A549 (cell line): ENCODE measurements around the gene MRPS30. TPM values are rescaled to one million over a fixed set of nuclear protein-coding genes. Genes with fewer than 3 reads are reported as not detected.

Source experiments
- ATAC-seq, 2 experiments: fragments of 200-7000 bp in 1 of 2; fragments of >200 bp in 1 of 2; cut with Nextera tagmentation in 1 of 2; cut with Tn5 transposase in 1 of 2; 3 replicates each; pipeline versions ENCODE4 v1.8.0 to v1.9.1; 2018 to 2020; ENCODE audit warnings: mild to moderate bottlenecking in 1 of 2, moderate library complexity in 1 of 2
- CTCF ChIA-PET: fragments of 300-600 bp; sonication (Branson Sonifier 250); formaldehyde crosslinking; extraction: SDS; loops from one replicate; lab custom pipeline; 2021; ENCODE audit warnings: antibody characterized with exemption, inconsistent platforms; lab: Yijun Ruan, JAX
- POLR2A ChIA-PET: fragments of 350-600 bp; formaldehyde crosslinking; extraction: SDS; loops from one replicate; lab custom pipeline; 2021; ENCODE audit warnings: antibody characterized with exemption, inconsistent platforms; lab: Yijun Ruan, JAX
- DNase-seq, 2 experiments: peaks; one replicate each; pipeline versions ENCODE4 v3.0.0 to v3.0.0-alpha.2; 2011 to 2016; ENCODE audit warnings: low read depth in 1 of 2, low spot score in 1 of 2
- FAIRE-seq: peaks from 2 replicates; lab custom pipeline; 2011; peaks lifted over from hg19 to GRCh38; lab: Jason Lieb, UNC
- H3K27ac ChIP-seq, 2 experiments: fragments of >200 bp; sonication (Bioruptor Twin); formaldehyde crosslinking; 3 replicates each; pipeline ENCODE4 v1.5.1; 2016 to 2017
- H3K4me1 ChIP-seq: fragments of >200 bp; sonication (Bioruptor Twin); formaldehyde crosslinking; 3 replicates; pipeline ENCODE4 v1.6.1; 2016
- H3K4me2 ChIP-seq: fragments of >200 bp; sonication (Bioruptor Twin); formaldehyde crosslinking; 3 replicates; pipeline ENCODE4 v1.6.1; 2016
- H3K4me3 ChIP-seq: fragments of >200 bp; sonication (Bioruptor Twin); formaldehyde crosslinking; 3 replicates; pipeline ENCODE4 v1.5.1; 2016
- H3K9me3 ChIP-seq: fragments of >200 bp; sonication (Bioruptor Twin); formaldehyde crosslinking; 3 replicates; pipeline ENCODE4 v1.6.1; 2016
- BHLHE40 ChIP-seq: IDR thresholded peaks from 2 replicates; pipeline ENCODE4 v1.6.1; 2012; ENCODE audit warnings: low read depth, low read length, inconsistent platforms
- CHD2 ChIP-seq: fragments of 150-350 bp; IDR thresholded peaks from 2 replicates; pipeline ENCODE4 v1.6.1; 2014; ENCODE audit warnings: low read length; ENCODE audit not compliant: partially characterized antibody
- ESRRA ChIP-seq: fragments of 150-350 bp; IDR thresholded peaks from 2 replicates; pipeline ENCODE4 v1.6.1; 2014; ENCODE audit warnings: mild to moderate bottlenecking, low read length, borderline replicate concordance
- FOSB ChIP-seq: fragments of 250-450 bp; sonication (Bioruptor Pico); IDR thresholded peaks from 2 replicates; pipeline ENCODE4 v1.5.0; 2020; ENCODE audit warnings: mild to moderate bottlenecking, moderate library complexity
- FOXS1 ChIP-seq: fragments of 250-450 bp; sonication (Bioruptor Pico); IDR thresholded peaks from 2 replicates; pipeline ENCODE4 v1.5.0; 2020; ENCODE audit warnings: mild to moderate bottlenecking, moderate library complexity
- GATA3 ChIP-seq: IDR thresholded peaks from 2 replicates; pipeline ENCODE4 v1.6.1; 2012; ENCODE audit warnings: borderline replicate concordance
- HMGXB4 ChIP-seq: fragments of 250-450 bp; sonication (Bioruptor Pico); IDR thresholded peaks from 2 replicates; pipeline ENCODE4 v1.5.0; 2021; ENCODE audit warnings: mild to moderate bottlenecking, moderate library complexity, borderline replicate concordance
- HOXA7 ChIP-seq: fragments of 250-450 bp; sonication (Bioruptor Pico); IDR thresholded peaks from 2 replicates; pipeline ENCODE4 v1.5.0; 2020; ENCODE audit warnings: mild to moderate bottlenecking, moderate library complexity
- HOXB5 ChIP-seq: fragments of 250-450 bp; sonication (Bioruptor Pico); IDR thresholded peaks from 2 replicates; pipeline ENCODE4 v1.5.0; 2020; ENCODE audit warnings: mild to moderate bottlenecking, moderate library complexity
- MAZ ChIP-seq: fragments of 150-350 bp; IDR thresholded peaks from 2 replicates; pipeline ENCODE4 v1.6.1; 2014; ENCODE audit warnings: antibody characterized with exemption, low read depth, low read length, borderline replicate concordance
- NFE2L2 ChIP-seq: fragments of 150-350 bp; conservative IDR thresholded peaks from 2 replicates; pipeline ENCODE4 v1.6.1; 2014; ENCODE audit warnings: low read length
- NPAS2 ChIP-seq: fragments of 250-450 bp; sonication (Bioruptor Pico); IDR thresholded peaks from 2 replicates; pipeline ENCODE4 v1.8.0; 2022; ENCODE audit warnings: mild to moderate bottlenecking, moderate library complexity, borderline replicate concordance
- PHF8 ChIP-seq: fragments of 200-600 bp; sonication (generic); IDR thresholded peaks from 2 replicates; pipeline ENCODE4 v1.6.1; 2016; ENCODE audit warnings: low read depth, mild to moderate bottlenecking, antibody characterized with exemption, moderate library complexity, borderline replicate concordance
- POLR2A ChIP-seq: IDR thresholded peaks from 2 replicates; pipeline ENCODE4 v1.6.1; 2012; ENCODE audit warnings: mild to moderate bottlenecking, low read length
- RCOR1 ChIP-seq: fragments of 150-350 bp; IDR thresholded peaks from 2 replicates; pipeline ENCODE4 v1.6.1; 2014; ENCODE audit warnings: antibody characterized with exemption, low read length, low read depth
- RFX5 ChIP-seq: fragments of 450-650 bp; IDR thresholded peaks from 2 replicates; pipeline ENCODE4 v1.7.1; 2014; ENCODE audit warnings: antibody characterized with exemption, mild to moderate bottlenecking, moderate library complexity
- SREBF2 ChIP-seq: fragments of 450-650 bp; IDR thresholded peaks from 2 replicates; pipeline ENCODE4 v1.6.1; 2014; ENCODE audit warnings: mild to moderate bottlenecking, moderate library complexity
- TP53 ChIP-seq: fragments of 250-450 bp; sonication (Bioruptor Pico); IDR thresholded peaks from 2 replicates; pipeline ENCODE4 v1.5.0; 2021; ENCODE audit warnings: mild to moderate bottlenecking, moderate library complexity
- ZC3H11A ChIP-seq: fragments of 450-650 bp; IDR thresholded peaks from 2 replicates; pipeline ENCODE4 v1.6.1; 2014; ENCODE audit warnings: antibody characterized with exemption, mild to moderate bottlenecking
- ZFP36 ChIP-seq: fragments of 450-650 bp; IDR thresholded peaks from 2 replicates; pipeline ENCODE4 v1.6.1; 2014; ENCODE audit warnings: borderline replicate concordance; ENCODE audit not compliant: partially characterized antibody
- ZNF302 ChIP-seq: fragments of 250-450 bp; sonication (Bioruptor Pico); IDR thresholded peaks from 2 replicates; pipeline ENCODE4 v1.9.0; 2021; ENCODE audit warnings: inconsistent platforms, mild to moderate bottlenecking, moderate library complexity
- ZSCAN20 ChIP-seq: fragments of 250-450 bp; sonication (Bioruptor Pico); IDR thresholded peaks from 2 replicates; pipeline ENCODE4 v1.8.0; 2022; ENCODE audit warnings: mild to moderate bottlenecking, moderate library complexity
- WGBS: methylation state at CpG from one replicate; pipeline ENCODE4 v1.1.6; 2017; ENCODE audit errors: missing lambda C conversion rate; 5-methylcytosine and 5-hydroxymethylcytosine counted together
- polyA plus RNA-seq, 4 experiments: library from polyadenylated mRNA; depleted of rRNA in 3 of 4; stranded (reverse); fragments of >200 nt; fragmentation: RNase III in 1 of 4; extraction: RNeasy Plus Mini Kit Qiagen cat#74134 plus additional on column Dnase treatment in 1 of 4; gene quantifications; 2 replicates in 3 of 4; 3 replicates in 1 of 4; pipeline ENCODE4 v1.2.3, GENCODE V29; 2011 to 2017
- TF ChIP-seq, protein P1 (sequence below): IDR thresholded peaks from 2 replicates; pipeline ENCODE4 v1.6.1; 2012

MRPS30 gene
- polyA plus RNA-seq, 2 of the 4 experiments (the other 2 are of a cell fraction) = 31.5 to 57.2 TPM

DNA sequence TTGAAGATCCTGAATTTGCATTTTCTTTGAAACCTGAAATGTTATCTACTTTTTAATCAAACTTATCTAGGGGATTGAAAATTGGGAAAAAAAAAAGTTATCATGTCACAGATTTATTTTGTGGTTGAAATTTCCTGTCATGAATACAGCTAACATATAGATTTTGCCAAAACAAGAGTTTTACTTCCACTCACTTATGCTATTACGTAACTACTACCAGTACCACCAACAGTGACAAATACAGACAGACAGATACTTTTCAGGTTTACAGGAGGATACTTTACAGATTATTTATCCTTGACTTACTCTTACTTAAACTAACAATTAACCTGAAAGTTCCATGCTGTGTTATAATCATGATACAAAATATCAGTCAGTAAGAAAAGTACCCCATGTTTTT, 6.8 kb upstream of the MRPS30 start (continued):
- no peak for TF ChIP-seq PHF8
- no peak for TF ChIP-seq NPAS2
- no peak for TF ChIP-seq ZNF302
- TF ChIP-seq, protein P1, sequence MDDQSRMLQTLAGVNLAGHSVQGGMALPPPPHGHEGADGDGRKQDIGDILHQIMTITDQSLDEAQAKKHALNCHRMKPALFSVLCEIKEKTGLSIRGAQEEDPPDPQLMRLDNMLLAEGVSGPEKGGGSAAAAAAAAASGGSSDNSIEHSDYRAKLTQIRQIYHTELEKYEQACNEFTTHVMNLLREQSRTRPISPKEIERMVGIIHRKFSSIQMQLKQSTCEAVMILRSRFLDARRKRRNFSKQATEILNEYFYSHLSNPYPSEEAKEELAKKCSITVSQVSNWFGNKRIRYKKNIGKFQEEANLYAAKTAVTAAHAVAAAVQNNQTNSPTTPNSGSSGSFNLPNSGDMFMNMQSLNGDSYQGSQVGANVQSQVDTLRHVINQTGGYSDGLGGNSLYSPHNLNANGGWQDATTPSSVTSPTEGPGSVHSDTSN = no peak
- no peak for TF ChIP-seq FOXS1 (CRISPR knock-in tag)

DNA sequence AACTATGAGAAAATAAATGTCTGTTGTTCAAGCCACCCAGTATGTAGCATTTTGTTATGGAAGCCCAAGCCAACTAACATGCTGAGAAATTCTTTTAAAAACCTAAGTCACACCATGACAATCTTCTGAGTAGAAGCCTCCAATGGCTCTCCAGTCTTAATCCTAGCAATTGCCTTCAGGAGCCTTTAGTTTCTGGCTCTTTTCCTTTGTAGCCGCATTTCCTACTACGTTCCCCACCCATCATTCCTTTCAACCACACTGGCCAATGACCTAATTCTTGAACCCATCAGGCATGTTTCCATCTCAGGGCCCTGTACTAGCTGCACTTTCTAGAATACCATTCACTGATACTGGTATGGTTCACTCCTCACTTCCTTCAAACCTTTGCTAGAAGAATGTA, 2.1 kb upstream of the MRPS30 start:
- CTCF ChIA-PET = no interaction called here

GRCh38 chr5:44807269-44807668, 1.5 kb upstream of the MRPS30 start:
- ATAC-seq (no peak), DNase-seq (no peak), FAIRE-seq (no peak)
- Histone ChIP-seq H3K4me1 (peaks cover 12% of the 10 kb centered on the region; the same call in 1 of the 3 replicates), H3K9me3 (no peaks in the 10 kb centered on the region), H3K4me3 (no peak overlapping the region), H3K4me2 (no peak overlapping the region), H3K27ac (no peak overlapping the region)
- TF ChIP-seq ESRRA (no peak), RCOR1 (no peak)
- ChIA-PET POLR2A (no interaction called here), CTCF (no interaction called here)
- WGBS = 72% methylated on average over 1 of the region's 1 CpG

More for the DNA sequence above, 2.1 kb upstream of the MRPS30 start:
- Histone ChIP-seq H3K27ac (no peak overlapping the region), H3K9me3 (no peaks in the 10 kb centered on the region), H3K4me1 (peaks cover 12% of the 10 kb centered on the region; the same call in 1 of the 3 replicates), H3K4me3 (no peak overlapping the region), H3K4me2 (no peak overlapping the region)
- WGBS = 50% methylated on average over 2 of the region's 2 CpGs
- DNase-seq (no peak), FAIRE-seq (no peak), ATAC-seq (no peak)
- POLR2A ChIA-PET = no interaction called here
- TF ChIP-seq SREBF2 (no peak), NFE2L2 (no peak), MAZ (no peak), CHD2 (no peak), TP53 (no peak), RFX5 (no peak), BHLHE40 (no peak), NPAS2 (no peak), HMGXB4 (CRISPR knock-in tag) (no peak), GATA3 (no peak), ZSCAN20 (CRISPR knock-in tag) (no peak), ZC3H11A (no peak), FOSB (CRISPR knock-in tag) (no peak), HOXB5 (no peak), POLR2A (no peak), HOXA7 (CRISPR knock-in tag) (no peak), ZNF302 (no peak), ZFP36 (no peak)
